OCI-LY1 (cell line): Measurements from ENCODE around the gene ALOX15.
"Not testable (repeated sequence)": the region's sequence is repeated elsewhere in the genome, so short reads cannot be mapped to it uniquely, and the experiment has no call there.

Experiments
- H2AFZ ChIP-seq: fragments of 200-600 bp; sonication (generic), shearing (Covaris generic); 2 replicates; pipeline ENCODE4 v1.6.0; 2014; ENCODE audit warnings: antibody characterized with exemption, mild to moderate bottlenecking, low read length
- H3F3A ChIP-seq: fragments of 200-600 bp; sonication (generic), shearing (Covaris generic); 2 replicates; pipeline ENCODE4 v1.6.0; 2014; ENCODE audit warnings: mild to moderate bottlenecking, antibody characterized with exemption, low read length, moderate library complexity; ENCODE audit not compliant: insufficient read depth
- H3K27ac ChIP-seq: fragments of 200-600 bp; sonication (generic); 2 replicates; pipeline ENCODE4 v1.5.1; 2014; ENCODE audit warnings: low read length, mixed run types, mild to moderate bottlenecking, low read depth; ENCODE audit not compliant: poor library complexity, severe bottlenecking
- H3K27me3 ChIP-seq: fragments of 200-600 bp; sonication (generic); 2 replicates; pipeline ENCODE4 v1.6.0; 2014; ENCODE audit warnings: antibody characterized with exemption, mild to moderate bottlenecking, low read length, moderate library complexity; ENCODE audit not compliant: insufficient read depth
- H3K36me3 ChIP-seq: fragments of 200-600 bp; sonication (generic); 2 replicates; pipeline ENCODE4 v1.6.1; 2014; ENCODE audit warnings: mild to moderate bottlenecking, antibody characterized with exemption, low read length, moderate library complexity, mixed read lengths; ENCODE audit not compliant: insufficient read depth
- H3K4me1 ChIP-seq: fragments of 200-600 bp; sonication (generic); 2 replicates; pipeline ENCODE4 v1.5.1; 2014; ENCODE audit warnings: mild to moderate bottlenecking, low read length, moderate library complexity; ENCODE audit not compliant: insufficient read depth, severe bottlenecking
- H3K4me2 ChIP-seq: fragments of 200-600 bp; sonication (generic), shearing (Covaris generic); 2 replicates; pipeline ENCODE4 v1.6.1; 2014; ENCODE audit warnings: low read length
- H3K4me3 ChIP-seq: fragments of 200-600 bp; sonication (generic); 2 replicates; pipeline ENCODE4 v1.5.1; 2014; ENCODE audit warnings: low read length, low read depth, mild to moderate bottlenecking, mixed read lengths; ENCODE audit not compliant: poor library complexity, severe bottlenecking
- H3K79me2 ChIP-seq: fragments of 200-600 bp; shearing (Covaris generic); 2 replicates; pipeline ENCODE4 v1.6.1; 2016; ENCODE audit warnings: mixed run types, low read length, mixed read lengths; ENCODE audit not compliant: insufficient read depth
- H3K9ac ChIP-seq: fragments of 200-600 bp; sonication (generic), shearing (Covaris generic); 2 replicates; pipeline ENCODE4 v1.6.1; 2014; ENCODE audit warnings: mild to moderate bottlenecking, low read length, mixed read lengths
- H3K9me2 ChIP-seq: fragments of 200-600 bp; sonication (generic), shearing (Covaris generic); 2 replicates; pipeline ENCODE4 v1.6.1; 2014; ENCODE audit warnings: low read depth, mild to moderate bottlenecking, low read length, mixed read lengths
- H3K9me3 ChIP-seq: fragments of 200-600 bp; shearing (Covaris generic); 2 replicates; pipeline ENCODE4 v1.6.1; 2014; ENCODE audit warnings: low read length, mixed read lengths
- H4K20me1 ChIP-seq: fragments of 200-600 bp; sonication (generic), shearing (Covaris generic); 2 replicates; pipeline ENCODE4 v1.6.0; 2016; ENCODE audit warnings: mild to moderate bottlenecking, low read length; ENCODE audit not compliant: insufficient read depth
- CTCF ChIP-seq: fragments of 200-600 bp; sonication (generic), shearing (Covaris generic); IDR thresholded peaks from 2 replicates; pipeline ENCODE4 v1.5.1; 2017; ENCODE audit warnings: mild to moderate bottlenecking, antibody characterized with exemption, low read length, moderate library complexity, mixed read lengths
- EZH2 ChIP-seq: fragments of 200-600 bp; sonication (generic), shearing (Covaris generic); IDR thresholded peaks from 2 replicates; pipeline ENCODE4 v1.8.0; 2017; ENCODE audit warnings: borderline replicate concordance, mixed run types, mild to moderate bottlenecking, antibody characterized with exemption, low read length, moderate library complexity, mixed read lengths

ALOX15 gene

GRCh38 chr17:4643676-4644075 lies 2.2 kb upstream of the ALOX15 start:
- Histone ChIP-seq H3F3A (no peaks in the 10 kb centered on the region), H2AFZ (no peak overlapping the region), H3K79me2 (no peaks in the 10 kb centered on the region), H4K20me1 (no peaks in the 10 kb centered on the region), H3K27me3 (peaks cover 8% of the 10 kb centered on the region; the same call in 1 of the 2 replicates), H3K9me2 (no peaks in the 10 kb centered on the region), H3K27ac (no peak overlapping the region), H3K4me2 (no peak overlapping the region), H3K4me3 (no peak overlapping the region), H3K4me1 (no peaks in the 10 kb centered on the region), H3K9me3 (no peaks in the 10 kb centered on the region), H3K36me3 (no peaks in the 10 kb centered on the region), H3K9ac (no peak overlapping the region)
- no peak for TF ChIP-seq EZH2
- TF ChIP-seq CTCF: no peak

- H3F3A ChIP-seq: no peaks in the 10 kb centered on the region
- H3K9me2 ChIP-seq: no peaks in the 10 kb centered on the region
- H3K4me2 ChIP-seq: no peak overlapping the region
- no peak overlapping the region for H3K4me3 ChIP-seq
- H3K9me3 ChIP-seq: no peaks in the 10 kb centered on the region
- H3K4me1 ChIP-seq: no peaks in the 10 kb centered on the region
- H3K9ac ChIP-seq: no peak overlapping the region
- TF ChIP-seq EZH2 (no peak), CTCF (no peak)
- peaks cover 9% of the 10 kb centered on the region; the same call in 1 of the 2 replicates for H3K27me3 ChIP-seq
- no peaks in the 10 kb centered on the region for H3K79me2 ChIP-seq
- no peak overlapping the region for H2AFZ ChIP-seq
- H3K27ac ChIP-seq: no peak overlapping the region
- no peaks in the 10 kb centered on the region for H4K20me1 ChIP-seq
- H3K36me3 ChIP-seq: no peaks in the 10 kb centered on the region
These were observed 808 bp upstream of the ALOX15 start for GRCh38 chr17:4642286-4642685.

GRCh38 chr17:4640569-4641188 lies 799 bp downstream of the ALOX15 start:
- not testable (repeated sequence) for H4K20me1 ChIP-seq, H3K9me3 ChIP-seq, H3K27me3 ChIP-seq, H3K4me3 ChIP-seq, H3K36me3 ChIP-seq, H3F3A ChIP-seq, H2AFZ ChIP-seq, H3K27ac ChIP-seq, H3K9ac ChIP-seq, H3K9me2 ChIP-seq, H3K4me2 ChIP-seq, H3K79me2 ChIP-seq
- peaks cover 11% of the 10 kb centered on the region for H3K4me1 ChIP-seq

GRCh38 chr17:4639301-4640059 lies 2.0 kb downstream of the ALOX15 start:
- not testable (repeated sequence) for H3K9me2 ChIP-seq, H4K20me1 ChIP-seq, H3K27me3 ChIP-seq, H3K79me2 ChIP-seq, H3F3A ChIP-seq, H3K4me3 ChIP-seq, H3K36me3 ChIP-seq, H2AFZ ChIP-seq, H3K9ac ChIP-seq, H3K27ac ChIP-seq, H3K4me2 ChIP-seq, H3K9me3 ChIP-seq
- peaks cover 16% of the 10 kb centered on the region for H3K4me1 ChIP-seq

GRCh38 chr17:4638766-4639165 lies 2.7 kb downstream of the ALOX15 start:
- not testable (repeated sequence) for H2AFZ ChIP-seq, H3K27ac ChIP-seq, H3K4me3 ChIP-seq, H3K4me2 ChIP-seq, H3K9me3 ChIP-seq, H3K9ac ChIP-seq, H3K36me3 ChIP-seq, H3K27me3 ChIP-seq, H3K79me2 ChIP-seq, H3K9me2 ChIP-seq, H3F3A ChIP-seq, H4K20me1 ChIP-seq
- peaks cover 16% of the 10 kb centered on the region for H3K4me1 ChIP-seq
